NCI-H1092 (cell line): ENCODE data around the gene SYT2.
"Not testable (repeated sequence)": the region's sequence is repeated elsewhere in the genome, so short reads cannot be mapped to it uniquely, and the experiment has no call there.

Source experiments
- DNase-seq: peaks from one replicate; lab custom pipeline; 2025; lab: John Stamatoyannopoulos, UW

SYT2 gene

GRCh38 chr1:202545647-202546303 lies 164.5 kb downstream of the SYT2 start:
- not testable (repeated sequence) for DNase-seq

- not testable (repeated sequence) for DNase-seq
Observed at GRCh38 chr1:202544766-202545449, 165.3 kb downstream of the SYT2 start.

GRCh38 chr1:202543537-202543936 lies 166.7 kb downstream of the SYT2 start:
- not testable (repeated sequence) for DNase-seq

- not testable (repeated sequence) for DNase-seq
Observed at GRCh38 chr1:202542415-202542814, 167.8 kb downstream of the SYT2 start.

- not testable (repeated sequence) for DNase-seq
Observed at GRCh38 chr1:202540858-202541257, 169.4 kb downstream of the SYT2 start.
